Measurements from ENCODE around the gene TRAF3IP1.
"Not testable (repeated sequence)": the region's sequence is repeated elsewhere in the genome, so short reads cannot be mapped to it uniquely, and the experiment has no call there.

TRAF3IP1 gene

DNA sequence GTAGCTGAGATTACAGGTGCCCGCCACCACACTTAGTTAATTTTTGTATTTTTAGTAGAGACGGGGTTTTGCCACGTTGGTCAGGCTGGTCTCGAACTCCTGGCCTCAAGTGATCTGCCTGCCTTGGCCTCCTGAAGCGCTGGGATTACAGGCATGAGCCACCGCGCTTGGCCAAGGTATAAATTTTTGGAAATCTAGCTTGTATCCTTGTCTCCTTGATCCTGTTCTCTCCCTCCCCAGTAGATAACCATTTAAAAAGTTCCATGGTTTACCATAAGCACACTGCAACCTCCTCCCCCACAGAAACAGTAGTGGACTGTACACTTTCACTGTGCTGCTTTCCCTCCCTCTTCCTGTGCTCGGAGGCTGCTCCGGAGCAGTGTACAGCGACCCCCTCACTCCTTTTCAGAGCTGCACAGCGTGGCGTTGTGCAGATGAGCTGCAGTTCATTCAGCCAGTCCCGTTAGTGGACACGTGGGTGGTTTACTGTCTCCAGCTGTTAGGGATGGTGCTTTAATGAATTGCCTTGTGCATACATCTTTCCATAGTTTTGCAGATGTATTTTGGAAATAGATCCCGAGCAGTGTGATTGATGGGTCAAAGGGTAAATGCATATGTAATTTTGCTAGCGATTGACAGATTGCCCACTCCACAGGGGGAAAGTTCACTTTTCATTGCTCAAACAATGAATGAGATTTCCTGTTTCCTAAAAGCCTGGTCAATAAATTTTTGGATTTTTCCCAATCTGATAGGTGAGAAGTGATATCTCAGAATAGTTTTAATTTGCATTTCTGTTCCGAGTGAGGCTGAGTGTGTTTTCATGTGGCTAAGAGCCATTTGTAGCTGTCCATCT lies 121.2 kb downstream of the TRAF3IP1 start:
- in situ Hi-C loops (cut with MboI; ENCODE audit: low sequenced_read_pairs): no loop called here

DNA sequence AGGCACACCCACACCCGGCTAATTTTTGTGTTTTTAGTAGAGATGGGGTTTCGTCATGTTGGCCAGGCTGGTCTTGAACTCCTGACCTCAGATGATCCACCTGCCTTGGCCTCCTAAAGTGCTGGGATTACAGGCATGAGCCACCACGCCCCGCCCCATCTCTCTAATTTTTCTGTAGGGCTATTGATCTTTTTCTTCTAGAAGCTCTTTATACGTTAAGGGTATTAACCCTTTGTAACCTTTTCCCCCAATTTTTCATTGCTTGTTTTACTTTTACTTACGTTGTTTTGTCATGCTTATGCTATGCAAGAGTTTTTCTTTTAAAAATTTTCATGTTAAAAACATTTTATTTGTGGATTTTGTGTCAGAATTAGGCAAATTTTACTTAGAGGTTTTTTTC lies 121.9 kb downstream of the TRAF3IP1 start:
- in situ Hi-C loops (cut with MboI; ENCODE audit: low sequenced_read_pairs): not testable (repeated sequence)

DNA sequence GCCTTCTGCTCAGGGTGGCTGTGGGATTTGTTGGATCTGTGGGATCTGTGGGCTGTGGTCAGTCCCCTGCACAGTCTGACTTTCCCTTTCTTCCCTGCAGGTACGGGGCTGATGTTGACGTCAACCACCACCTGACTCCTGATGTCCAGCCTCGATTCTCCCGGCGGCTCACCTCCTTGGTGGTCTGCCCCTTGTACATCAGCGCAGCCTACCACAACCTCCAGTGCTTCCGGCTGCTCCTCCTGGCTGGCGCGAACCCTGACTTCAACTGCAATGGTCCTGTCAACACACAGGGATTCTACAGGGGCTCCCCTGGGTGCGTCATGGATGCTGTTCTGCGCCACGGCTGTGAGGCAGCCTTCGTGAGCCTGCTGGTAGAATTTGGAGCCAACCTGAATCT lies 123.9 kb downstream of the TRAF3IP1 start:
- in situ Hi-C loops (cut with MboI; ENCODE audit: low sequenced_read_pairs): no loop called here

DNA sequence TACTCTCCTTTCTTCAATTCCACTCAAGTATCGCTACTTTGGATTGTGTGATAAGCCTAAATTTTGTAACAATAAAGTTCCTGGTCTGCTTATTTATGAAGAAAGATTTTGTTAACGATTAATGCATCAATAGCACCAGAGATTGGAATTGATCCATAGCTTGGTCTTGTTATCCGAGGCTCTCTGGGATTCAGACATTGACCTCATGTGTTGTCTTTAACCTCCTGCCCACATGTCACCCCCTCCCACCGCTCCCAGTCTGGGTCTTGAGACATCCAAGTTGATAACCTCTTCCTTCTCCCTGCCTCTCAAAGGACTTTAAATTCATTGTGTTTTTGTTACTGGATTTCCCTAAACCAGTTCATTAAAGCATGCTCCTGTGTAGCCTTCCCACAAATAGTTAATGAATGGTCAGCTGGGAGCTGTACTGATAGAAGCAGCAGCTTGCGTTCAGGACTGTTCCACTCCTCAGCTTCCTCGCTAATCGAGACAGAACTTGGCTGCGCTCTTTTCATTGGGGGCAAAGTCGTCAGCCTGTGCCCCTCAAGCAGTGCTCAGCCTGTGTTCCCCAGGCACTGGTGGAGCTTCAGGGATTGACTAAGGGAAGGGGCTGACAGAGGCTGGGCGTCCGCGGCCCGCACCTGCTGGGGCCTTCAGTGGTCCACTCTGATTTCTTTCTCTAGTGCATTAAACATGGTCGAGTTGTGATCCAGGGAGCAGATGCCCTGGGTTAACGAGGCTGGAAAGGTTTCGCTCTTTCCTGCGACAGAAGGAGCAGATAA lies 125.3 kb downstream of the TRAF3IP1 start:
- in situ Hi-C loops (cut with MboI; ENCODE audit: low sequenced_read_pairs): no loop called here

DNA sequence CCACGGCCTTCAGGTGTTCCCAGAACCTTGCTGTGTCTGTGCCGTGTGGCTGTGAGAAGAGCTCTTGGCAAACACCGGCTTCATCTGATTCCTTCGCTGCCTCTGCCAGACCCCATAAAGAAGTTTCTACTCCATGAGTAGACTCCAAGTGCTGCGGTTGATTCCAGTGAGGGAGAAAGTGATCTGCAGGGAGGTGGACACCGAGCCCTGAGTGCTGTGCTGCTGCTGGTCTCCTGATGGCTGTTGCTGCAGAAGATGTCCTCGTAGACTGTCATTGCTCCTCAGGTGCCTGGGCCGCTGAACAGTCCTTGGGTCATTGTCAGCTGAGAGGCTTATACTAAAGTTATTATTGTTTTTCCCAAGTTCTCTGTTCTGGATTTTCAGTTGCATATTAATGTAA lies 126.1 kb downstream of the TRAF3IP1 start:
- in situ Hi-C loops (cut with MboI; ENCODE audit: low sequenced_read_pairs): no loop called here

DNA sequence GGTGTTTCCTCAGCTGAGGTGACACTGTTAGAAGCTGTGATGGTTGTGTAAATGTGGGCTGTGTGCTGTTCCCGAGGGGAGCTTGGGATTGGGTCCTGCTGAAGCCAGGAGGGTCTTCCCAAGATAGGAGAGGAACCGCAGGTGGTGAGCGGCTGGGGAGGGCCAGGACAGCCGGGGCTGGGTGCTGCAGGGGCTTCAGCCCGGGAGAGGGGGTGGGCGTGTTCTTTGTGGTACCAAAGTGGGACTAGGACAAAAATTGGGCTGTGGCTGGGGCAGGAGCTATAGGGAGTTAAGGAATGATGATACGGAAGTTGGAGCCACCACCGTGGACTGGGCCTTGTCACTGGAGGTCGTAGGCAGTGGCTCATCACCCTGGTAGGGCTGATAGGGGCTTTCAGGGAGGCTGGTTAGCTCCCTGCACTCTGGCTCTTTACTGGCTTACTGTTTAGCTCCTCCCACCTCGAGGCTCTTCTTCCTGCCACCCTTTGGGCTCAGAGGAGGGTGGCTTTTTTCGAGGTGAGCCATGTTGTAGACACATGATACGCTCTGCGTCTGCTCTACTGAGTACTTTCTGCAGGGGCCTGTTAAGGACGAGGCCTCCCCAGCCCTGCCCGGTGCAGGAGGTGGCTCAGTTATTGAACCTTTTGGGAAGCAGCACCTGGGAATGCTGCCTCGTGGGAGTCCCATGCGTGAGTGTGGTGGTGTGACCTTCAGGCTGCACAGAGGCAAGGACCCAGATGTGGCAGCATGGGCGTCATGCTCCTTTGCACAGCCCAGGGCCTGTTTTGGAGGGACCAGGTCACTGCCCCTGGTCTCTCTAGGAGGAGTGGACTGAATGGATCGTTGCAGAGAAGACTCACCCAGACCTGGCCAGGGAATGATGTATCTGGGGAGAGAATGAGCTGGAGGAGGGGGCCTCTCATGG lies 128.0 kb downstream of the TRAF3IP1 start:
- in situ Hi-C loops (cut with MboI; ENCODE audit: low sequenced_read_pairs): no loop called here

DNA sequence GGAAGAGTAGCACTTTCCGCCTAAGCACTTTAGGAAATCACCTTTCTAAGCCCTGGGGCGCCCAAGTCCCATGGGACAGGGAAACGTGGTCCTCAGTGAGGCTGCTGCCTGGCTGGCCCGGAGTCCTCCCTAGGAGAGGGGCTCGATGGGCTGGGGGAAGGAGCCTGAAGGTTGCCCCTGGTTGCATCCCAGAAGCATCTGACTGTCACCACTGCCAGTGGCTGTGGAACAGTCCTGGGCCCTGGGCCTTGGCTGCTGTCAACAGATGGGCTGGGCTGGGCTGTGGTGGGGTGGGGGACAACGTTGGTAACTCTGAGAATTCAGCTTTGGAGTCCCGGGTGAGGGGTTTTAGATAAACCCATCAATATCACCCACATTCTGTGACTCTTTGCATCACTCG lies 128.9 kb downstream of the TRAF3IP1 start:
- in situ Hi-C loops (cut with MboI; ENCODE audit: low sequenced_read_pairs): no loop called here

DNA sequence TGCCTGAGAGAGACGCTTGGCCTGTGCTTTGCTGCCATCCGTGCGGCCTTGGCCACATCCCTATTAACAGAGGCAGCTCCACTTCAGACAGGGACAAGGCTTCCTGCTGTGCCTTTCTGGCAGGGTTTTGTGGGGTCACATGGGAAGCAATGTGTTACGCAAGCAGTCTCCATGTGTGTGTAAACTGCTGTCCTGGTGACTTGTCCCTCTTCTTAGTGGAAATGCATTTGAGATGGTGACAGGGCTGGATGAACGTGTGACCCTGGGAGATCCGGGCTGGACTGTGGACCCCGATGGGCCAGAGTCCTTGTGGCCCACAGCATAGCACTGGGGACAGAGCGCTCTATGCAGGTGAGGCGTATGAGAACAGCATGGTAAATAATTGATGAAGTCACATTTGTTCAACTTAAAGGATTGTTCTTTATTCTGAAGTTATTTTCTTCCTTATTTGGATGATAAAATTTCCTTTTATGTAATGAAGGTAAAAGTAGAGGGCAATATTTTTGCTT lies 129.6 kb downstream of the TRAF3IP1 start:
- in situ Hi-C loops (cut with MboI; ENCODE audit: low sequenced_read_pairs): no loop called here

DNA sequence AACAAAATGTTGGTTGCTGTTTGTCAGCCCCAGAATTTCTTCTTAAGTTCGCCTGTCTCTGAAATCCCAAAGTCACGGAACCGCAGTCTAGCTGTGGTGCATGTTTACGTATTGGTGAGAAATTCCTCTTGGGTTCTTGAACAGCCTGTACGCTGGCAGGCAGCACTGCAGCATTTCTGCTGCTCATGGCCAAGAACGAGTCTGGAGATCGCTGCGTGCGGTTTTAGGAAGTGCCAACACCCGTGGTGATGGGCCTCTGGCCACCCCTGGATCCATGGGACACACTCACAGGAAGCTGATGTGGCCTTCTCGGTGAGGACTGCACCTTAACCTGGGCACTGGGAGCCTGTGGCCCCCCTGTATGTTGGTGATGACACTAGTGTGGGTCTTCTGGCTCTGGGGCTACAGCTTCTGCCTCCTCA lies 130.1 kb downstream of the TRAF3IP1 start:
- in situ Hi-C loops (cut with MboI; ENCODE audit: low sequenced_read_pairs): no loop called here

Measured in hTERT RPE-1 (cell line).